ENCODE data around the gene SYNJ2.

The SYNJ2 gene

DNA sequence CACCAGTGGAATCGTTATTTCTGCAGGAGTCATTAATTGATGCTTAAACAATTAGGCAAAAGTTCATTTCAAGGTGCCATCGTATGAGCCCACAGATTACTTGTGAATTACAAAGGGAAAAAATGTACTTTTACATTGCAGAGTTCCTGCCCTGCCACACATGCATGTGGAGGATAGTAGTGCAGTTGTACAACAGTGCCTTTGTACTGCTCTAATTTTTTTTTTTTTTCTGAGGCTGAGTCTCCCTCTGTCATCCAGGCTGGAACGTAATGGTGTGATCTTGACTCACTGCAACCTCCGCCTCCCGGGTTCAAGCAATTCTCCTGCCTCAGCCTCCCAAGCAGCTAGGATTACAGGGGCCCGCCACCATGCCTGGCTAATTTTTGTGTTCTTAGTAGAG lies 26.0 kb upstream of the SYNJ2 start:
- Histone ChIP-seq H3K27ac (ENCODE audit: low read depth in 2 of 2, low read length in 2 of 2) (peak overlapping the region; percentile 96 to 97), H3K27me3 (ENCODE audit: control insufficient read depth in 2 of 2, insufficient read depth in 2 of 2, low read length in 2 of 2) (no peaks in the 10 kb centered on the region), H3K9ac (ENCODE audit: low read depth in 1 of 2, low read length in 2 of 2) (peak overlapping the region in 1 of 2 donors; percentile 71), H3K4me3 (ENCODE audit: low read length in 2 of 2) (no peak overlapping the region), H3K4me1 (ENCODE audit: control insufficient read depth in 2 of 2, insufficient read depth in 2 of 2, low read length in 2 of 2) (peaks cover 34 to 50% of the 10 kb centered on the region in 2 donors), H3K9me3 (ENCODE audit: control insufficient read depth in 2 of 2, low read length in 2 of 2) (peaks cover 1 to 3% of the 10 kb centered on the region in 2 donors), H3K36me3 (ENCODE audit: control insufficient read depth in 2 of 2, insufficient read depth in 2 of 2, low read length in 2 of 2) (no peaks in the 10 kb centered on the region)

DNA sequence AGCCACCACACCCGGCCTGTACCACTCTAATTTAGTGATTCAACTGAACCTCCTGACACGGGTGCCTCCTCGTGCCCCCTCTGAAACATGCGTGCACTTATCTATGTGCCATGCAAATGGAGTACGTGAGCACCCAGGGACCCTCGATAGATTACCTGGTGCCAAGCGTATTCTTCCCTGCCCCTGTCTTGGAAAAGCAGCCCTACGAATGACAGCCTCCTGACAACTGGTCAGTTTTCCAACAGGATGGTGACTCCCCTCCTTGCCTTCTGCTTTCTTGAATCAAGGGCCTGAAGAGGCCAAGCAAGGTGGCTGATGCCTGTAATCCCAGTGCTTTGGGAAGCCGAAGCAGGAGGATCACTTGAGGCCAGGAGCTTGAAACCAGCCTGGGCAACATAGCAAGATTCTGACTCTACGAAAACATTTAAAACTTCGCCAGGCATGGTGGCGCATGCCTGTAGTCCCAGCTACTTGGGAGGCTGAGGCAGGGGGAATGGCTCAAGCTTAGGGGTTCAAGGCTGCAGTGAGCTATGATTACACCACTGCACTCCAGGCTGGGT lies 25.4 kb upstream of the SYNJ2 start:
- peaks cover 1 to 3% of the 10 kb centered on the region in 2 donors for H3K9me3 ChIP-seq (ENCODE audit: control insufficient read depth in 2 of 2, low read length in 2 of 2)
- no peak overlapping the region for H3K4me3 ChIP-seq (ENCODE audit: low read length in 2 of 2)
- no peaks in the 10 kb centered on the region for H3K36me3 ChIP-seq (ENCODE audit: control insufficient read depth in 2 of 2, insufficient read depth in 2 of 2, low read length in 2 of 2)
- H3K9ac ChIP-seq (ENCODE audit: low read depth in 1 of 2, low read length in 2 of 2), result no peak overlapping the region
- H3K27me3 ChIP-seq (ENCODE audit: control insufficient read depth in 2 of 2, insufficient read depth in 2 of 2, low read length in 2 of 2), result no peaks in the 10 kb centered on the region
- H3K4me1 ChIP-seq (ENCODE audit: control insufficient read depth in 2 of 2, insufficient read depth in 2 of 2, low read length in 2 of 2), result peaks cover 34 to 50% of the 10 kb centered on the region in 2 donors
- peak overlapping the region; percentile 96 to 97 for H3K27ac ChIP-seq (ENCODE audit: low read depth in 2 of 2, low read length in 2 of 2)

GRCh38 chr6:157959451-157960227 lies 22.0 kb upstream of the SYNJ2 start:
- no peak overlapping the region for H3K27ac ChIP-seq (ENCODE audit: low read depth in 2 of 2, low read length in 2 of 2)

DNA sequence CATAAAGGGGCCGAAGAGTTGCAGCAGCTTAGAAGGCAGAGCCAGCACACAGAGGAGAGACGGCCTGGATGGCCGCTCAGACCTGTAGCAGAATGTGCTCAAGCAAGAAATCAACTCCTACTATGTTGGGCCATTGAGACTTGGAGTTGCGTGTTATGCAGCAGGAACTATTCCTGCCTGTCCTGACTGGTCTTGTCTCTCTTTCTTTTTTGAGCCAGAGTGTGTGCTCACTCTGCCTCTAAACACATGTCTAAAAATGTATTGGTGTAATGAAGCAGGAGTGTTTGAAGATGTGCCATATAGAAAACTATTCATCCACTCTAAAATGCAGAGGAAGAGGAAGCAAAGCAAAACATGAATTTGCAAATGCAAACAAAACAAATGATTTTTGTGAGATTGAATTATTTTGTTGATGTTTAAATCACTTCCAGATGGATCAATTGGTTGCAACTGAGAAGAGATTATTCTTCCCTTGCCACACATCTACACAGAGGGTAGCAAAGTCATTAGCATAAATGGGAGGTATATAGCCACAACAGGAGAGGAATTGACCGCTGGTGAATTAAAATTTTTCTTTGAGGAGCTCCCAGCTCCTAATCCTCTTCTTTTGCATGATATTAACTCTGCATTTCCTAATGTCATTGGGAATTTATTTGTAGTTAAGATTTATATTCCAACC lies 20.4 kb upstream of the SYNJ2 start:
- Histone ChIP-seq H3K27ac (ENCODE audit: low read depth in 2 of 2, low read length in 2 of 2) (no peak overlapping the region), H3K9me3 (ENCODE audit: control insufficient read depth in 2 of 2, low read length in 2 of 2) (peaks cover 1 to 3% of the 10 kb centered on the region in 2 donors), H3K27me3 (ENCODE audit: control insufficient read depth in 2 of 2, insufficient read depth in 2 of 2, low read length in 2 of 2) (no peaks in the 10 kb centered on the region), H3K36me3 (ENCODE audit: control insufficient read depth in 2 of 2, insufficient read depth in 2 of 2, low read length in 2 of 2) (no peaks in the 10 kb centered on the region), H3K4me3 (ENCODE audit: low read length in 2 of 2) (no peak overlapping the region), H3K9ac (ENCODE audit: low read depth in 1 of 2, low read length in 2 of 2) (no peak overlapping the region), H3K4me1 (ENCODE audit: control insufficient read depth in 2 of 2, insufficient read depth in 2 of 2, low read length in 2 of 2) (peaks cover 3 to 19% of the 10 kb centered on the region in 2 donors)

More at GRCh38 chr6:157959451-157960227, 22.0 kb upstream of the SYNJ2 start:
- no peak overlapping the region for H3K9ac ChIP-seq (ENCODE audit: low read depth in 1 of 2, low read length in 2 of 2)
- H3K4me1 ChIP-seq (ENCODE audit: control insufficient read depth in 2 of 2, insufficient read depth in 2 of 2, low read length in 2 of 2), result peaks cover 14 to 29% of the 10 kb centered on the region in 2 donors
- H3K9me3 ChIP-seq (ENCODE audit: control insufficient read depth in 2 of 2, low read length in 2 of 2), result peaks cover 1 to 3% of the 10 kb centered on the region in 2 donors
- H3K36me3 ChIP-seq (ENCODE audit: control insufficient read depth in 2 of 2, insufficient read depth in 2 of 2, low read length in 2 of 2), result no peaks in the 10 kb centered on the region
- no peaks in the 10 kb centered on the region for H3K27me3 ChIP-seq (ENCODE audit: control insufficient read depth in 2 of 2, insufficient read depth in 2 of 2, low read length in 2 of 2)
- no peak overlapping the region for H3K4me3 ChIP-seq (ENCODE audit: low read length in 2 of 2)

- Histone ChIP-seq H3K9me3 (ENCODE audit: control insufficient read depth in 2 of 2, low read length in 2 of 2) (peaks cover 1 to 3% of the 10 kb centered on the region in 2 donors), H3K27ac (ENCODE audit: low read depth in 2 of 2, low read length in 2 of 2) (no peak overlapping the region), H3K4me3 (ENCODE audit: low read length in 2 of 2) (no peak overlapping the region), H3K36me3 (ENCODE audit: control insufficient read depth in 2 of 2, insufficient read depth in 2 of 2, low read length in 2 of 2) (no peaks in the 10 kb centered on the region), H3K9ac (ENCODE audit: low read depth in 1 of 2, low read length in 2 of 2) (no peak overlapping the region), H3K4me1 (ENCODE audit: control insufficient read depth in 2 of 2, insufficient read depth in 2 of 2, low read length in 2 of 2) (peaks cover 9 to 19% of the 10 kb centered on the region in 2 donors), H3K27me3 (ENCODE audit: control insufficient read depth in 2 of 2, insufficient read depth in 2 of 2, low read length in 2 of 2) (no peaks in the 10 kb centered on the region)
These were observed 19.7 kb upstream of the SYNJ2 start for GRCh38 chr6:157961832-157962575.

DNA sequence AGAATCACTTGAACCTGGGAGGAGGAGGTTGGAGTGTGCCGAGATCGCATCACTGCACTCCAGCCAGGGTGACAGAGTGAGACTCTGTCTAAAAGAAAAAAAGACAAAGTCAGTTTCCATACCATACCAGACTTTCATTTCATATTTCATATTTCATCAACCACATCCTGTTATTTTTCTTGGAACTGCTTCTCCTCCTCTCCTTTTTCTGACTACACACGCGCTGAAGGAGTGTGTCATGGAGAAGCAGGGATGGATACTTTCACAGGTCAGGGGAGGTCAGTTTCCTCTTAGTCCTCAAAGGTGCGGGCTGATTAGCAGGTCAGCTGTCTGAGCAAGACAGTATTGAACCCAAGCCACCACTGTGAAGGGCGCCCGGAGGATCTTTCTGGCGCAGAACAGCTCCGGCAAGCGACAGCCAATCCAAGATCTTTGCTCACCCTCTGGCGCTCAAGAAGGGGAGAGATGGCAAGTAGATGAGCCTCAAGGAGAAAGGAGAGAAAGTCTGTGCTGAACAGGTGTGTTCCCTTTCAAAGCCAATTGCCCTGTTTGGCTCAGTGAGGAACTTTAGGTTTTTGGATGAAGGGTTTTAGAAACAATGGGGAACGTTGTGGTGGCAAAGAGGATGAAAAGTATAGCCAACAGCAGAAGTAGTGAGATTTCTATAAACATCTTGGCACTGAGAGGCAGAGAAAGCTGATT lies 18.9 kb upstream of the SYNJ2 start:
- Histone ChIP-seq H3K9ac (ENCODE audit: low read depth in 1 of 2, low read length in 2 of 2) (no peak overlapping the region), H3K36me3 (ENCODE audit: control insufficient read depth in 2 of 2, insufficient read depth in 2 of 2, low read length in 2 of 2) (no peaks in the 10 kb centered on the region), H3K4me3 (ENCODE audit: low read length in 2 of 2) (no peak overlapping the region), H3K4me1 (ENCODE audit: control insufficient read depth in 2 of 2, insufficient read depth in 2 of 2, low read length in 2 of 2) (peaks cover 16 to 25% of the 10 kb centered on the region in 2 donors), H3K9me3 (ENCODE audit: control insufficient read depth in 2 of 2, low read length in 2 of 2) (peaks cover 1 to 3% of the 10 kb centered on the region in 2 donors), H3K27me3 (ENCODE audit: control insufficient read depth in 2 of 2, insufficient read depth in 2 of 2, low read length in 2 of 2) (no peaks in the 10 kb centered on the region), H3K27ac (ENCODE audit: low read depth in 2 of 2, low read length in 2 of 2) (no peak overlapping the region)

- Histone ChIP-seq H3K4me3 (ENCODE audit: low read length in 2 of 2) (no peak overlapping the region), H3K36me3 (ENCODE audit: control insufficient read depth in 2 of 2, insufficient read depth in 2 of 2, low read length in 2 of 2) (no peaks in the 10 kb centered on the region)
These were observed 17.6 kb upstream of the SYNJ2 start for GRCh38 chr6:157964100-157964499.

DNA sequence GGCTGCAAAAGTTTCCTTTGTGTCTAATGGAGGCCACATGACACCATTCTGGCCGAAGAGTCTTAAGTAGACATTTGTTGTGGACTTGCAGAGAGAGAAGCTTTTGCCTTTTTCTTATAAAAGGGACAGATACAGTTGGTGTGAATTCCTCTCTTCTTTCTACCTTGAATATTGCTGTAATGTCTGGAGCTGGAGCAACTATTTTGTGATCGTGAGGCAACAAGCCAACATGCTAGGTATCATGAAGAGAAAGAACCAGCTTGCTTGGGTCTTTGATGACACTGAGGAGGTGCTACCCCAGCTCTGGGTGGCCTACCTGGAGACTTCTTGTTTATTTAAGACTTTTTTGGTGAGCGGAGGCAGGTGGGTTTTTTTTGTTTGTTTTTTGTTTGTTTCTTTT lies 16.3 kb upstream of the SYNJ2 start:
- Histone ChIP-seq H3K4me1 (ENCODE audit: control insufficient read depth in 2 of 2, insufficient read depth in 2 of 2, low read length in 2 of 2) (peaks cover 19 to 33% of the 10 kb centered on the region in 2 donors), H3K27ac (ENCODE audit: low read depth in 2 of 2, low read length in 2 of 2) (peak overlapping the region; percentile 96)

More at GRCh38 chr6:157964100-157964499, 17.6 kb upstream of the SYNJ2 start:
- Histone ChIP-seq H3K27ac (ENCODE audit: low read depth in 2 of 2, low read length in 2 of 2) (peak overlapping the region; percentile 16 to 37), H3K9me3 (ENCODE audit: control insufficient read depth in 2 of 2, low read length in 2 of 2) (peaks cover 1 to 3% of the 10 kb centered on the region in 2 donors), H3K9ac (ENCODE audit: low read depth in 1 of 2, low read length in 2 of 2) (no peak overlapping the region), H3K4me1 (ENCODE audit: control insufficient read depth in 2 of 2, insufficient read depth in 2 of 2, low read length in 2 of 2) (peaks cover 19 to 30% of the 10 kb centered on the region in 2 donors), H3K27me3 (ENCODE audit: control insufficient read depth in 2 of 2, insufficient read depth in 2 of 2, low read length in 2 of 2) (no peaks in the 10 kb centered on the region)

DNA sequence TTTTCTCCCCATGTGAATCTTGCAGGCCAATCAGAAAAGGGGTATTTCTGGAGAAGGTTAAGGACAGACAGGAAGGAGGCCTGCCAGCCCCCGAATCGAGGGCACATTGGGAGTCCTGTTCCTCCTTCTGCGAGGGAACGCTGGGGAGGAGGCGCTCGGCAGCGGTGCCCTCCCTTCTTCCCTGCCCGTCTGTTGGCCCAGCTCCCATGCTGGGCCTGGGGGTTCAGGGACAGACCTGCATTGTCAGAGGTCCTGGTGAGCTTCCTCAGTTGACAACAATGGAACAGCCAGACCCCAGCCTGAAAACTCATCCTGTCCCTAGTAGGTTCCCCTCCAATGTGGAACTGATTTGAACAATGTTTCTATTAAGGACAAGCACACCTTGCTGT lies 15.1 kb upstream of the SYNJ2 start:
- Histone ChIP-seq H3K4me3 (ENCODE audit: low read length in 2 of 2) (peak overlapping the region in 1 of 2 donors; percentile 33), H3K27me3 (ENCODE audit: control insufficient read depth in 2 of 2, insufficient read depth in 2 of 2, low read length in 2 of 2) (no peaks in the 10 kb centered on the region), H3K4me1 (ENCODE audit: control insufficient read depth in 2 of 2, insufficient read depth in 2 of 2, low read length in 2 of 2) (peaks cover 19 to 33% of the 10 kb centered on the region in 2 donors), H3K9me3 (ENCODE audit: control insufficient read depth in 2 of 2, low read length in 2 of 2) (no peaks in the 10 kb centered on the region), H3K27ac (ENCODE audit: low read depth in 2 of 2, low read length in 2 of 2) (peak overlapping the region; percentile 96), H3K36me3 (ENCODE audit: control insufficient read depth in 2 of 2, insufficient read depth in 2 of 2, low read length in 2 of 2) (no peaks in the 10 kb centered on the region), H3K9ac (ENCODE audit: low read depth in 1 of 2, low read length in 2 of 2) (peak overlapping the region; percentile 52 to 59)

More for the DNA sequence above, 16.3 kb upstream of the SYNJ2 start:
- Histone ChIP-seq H3K4me3 (ENCODE audit: low read length in 2 of 2) (no peak overlapping the region), H3K36me3 (ENCODE audit: control insufficient read depth in 2 of 2, insufficient read depth in 2 of 2, low read length in 2 of 2) (no peaks in the 10 kb centered on the region), H3K27me3 (ENCODE audit: control insufficient read depth in 2 of 2, insufficient read depth in 2 of 2, low read length in 2 of 2) (no peaks in the 10 kb centered on the region), H3K9ac (ENCODE audit: low read depth in 1 of 2, low read length in 2 of 2) (no peak overlapping the region), H3K9me3 (ENCODE audit: control insufficient read depth in 2 of 2, low read length in 2 of 2) (no peaks in the 10 kb centered on the region)

Data from mucosa of rectum (tissue), 2 donors.